GM21515 (cell line): ENCODE measurements around the gene VWC2.

ENCODE experiments used
- ATAC-seq: cut with Tn5 transposase; IDR thresholded peaks from one replicate; pipeline ENCODE4 v1.9.1; 2021; ENCODE audit not compliant: unreplicated experiment

Gene VWC2

GRCh38 chr7:49928787-49929186 is 155.3 kb downstream of the VWC2 start:
- ATAC-seq = no peak

DNA sequence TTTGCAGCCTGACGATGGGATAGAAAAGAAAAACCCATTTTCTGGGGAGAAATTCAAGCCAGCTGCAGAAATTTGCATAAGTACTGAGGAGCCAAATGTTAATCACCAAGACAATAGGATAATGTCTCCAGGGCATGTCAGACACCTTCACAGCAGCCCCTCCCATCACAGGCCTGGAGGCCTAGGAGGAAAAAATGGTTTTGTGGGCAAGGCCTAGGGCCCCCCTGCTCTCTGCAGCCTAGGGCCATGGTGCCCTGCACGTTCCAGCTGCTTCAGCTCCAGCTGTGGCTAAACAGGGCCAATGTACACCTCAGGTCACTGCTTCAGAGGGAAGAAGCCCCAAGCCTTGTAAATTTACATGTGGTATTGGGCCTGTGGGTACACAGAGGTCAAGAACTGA is 158.2 kb downstream of the VWC2 start:
- ATAC-seq = no peak

DNA sequence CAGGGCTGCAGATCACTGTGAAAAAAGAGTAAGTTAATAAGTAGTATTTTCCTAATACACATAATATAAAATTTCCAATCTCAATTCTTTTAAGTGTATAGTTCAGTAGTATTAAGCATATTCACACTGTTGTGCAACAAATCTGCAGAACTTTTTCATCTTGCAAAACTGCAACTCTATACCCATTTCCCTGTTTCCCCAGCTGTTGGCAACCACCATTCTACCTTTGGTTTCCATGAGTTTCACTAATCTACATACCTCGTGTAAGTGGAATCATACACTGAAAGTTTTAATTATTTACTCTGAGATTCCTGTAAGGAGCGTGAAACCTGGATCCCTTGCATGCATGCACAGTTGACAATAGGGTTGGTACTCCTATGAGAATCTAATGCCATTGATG is 164.2 kb downstream of the VWC2 start:
- no peak for ATAC-seq
